B cell (primary cell): ENCODE measurements around the gene MET. TPM values are rescaled to one million over a fixed set of nuclear protein-coding genes. Genes with fewer than 3 reads are reported as not detected.
"Not testable (repeated sequence)": the region's sequence is repeated elsewhere in the genome, so short reads cannot be mapped to it uniquely, and the experiment has no call there.

Experiments
- ATAC-seq: fragments of 200-7000 bp; cut with Tn5 transposase; one replicate; pipeline ENCODE4 v1.10.0; 2021; ENCODE audit warnings: low read depth, mild to moderate bottlenecking, moderate number of reproducible peaks, moderate library complexity
- CTCF ChIA-PET: fragments of 350-600 bp; sonication (Branson Sonifier 250); formaldehyde crosslinking; loops from one replicate; lab custom pipeline; 2021; ENCODE audit warnings: antibody characterized with exemption, inconsistent platforms; lab: Charles Lee
- POLR2A ChIA-PET: fragments of 350-600 bp; sonication (Branson Sonifier 250); formaldehyde crosslinking; loops from one replicate; lab custom pipeline; 2021; ENCODE audit warnings: antibody characterized with exemption; lab: Charles Lee
- DNase-seq: peaks from one replicate; pipeline ENCODE4 v3.0.0; 2013
- H2AFZ ChIP-seq: 2 replicates; pipeline ENCODE4 v1.6.1; 2012; ENCODE audit warnings: mild to moderate bottlenecking, low read depth, low read length; ENCODE audit not compliant: insufficient read depth, poor library complexity, severe bottlenecking
- H3K27ac ChIP-seq, 2 donors: 1 replicate in 1 of 2; 2 replicates in 1 of 2; pipeline ENCODE4 v1.5.1; 2012 to 2013; ENCODE audit warnings: low read length in 2 of 2, mild to moderate bottlenecking in 2 of 2, moderate library complexity in 1 of 2
- H3K27me3 ChIP-seq, 4 experiments: fragments of 200-600 bp in 1 of 4; sonication (generic) in 1 of 4; replicated peaks in 1 of 4; 1 replicate in 2 of 4; 2 replicates in 2 of 4; pipeline versions ENCODE4 v1.6.1 to v1.7.0; 2013 to 2016; ENCODE audit warnings: low read length in 3 of 4, mild to moderate bottlenecking in 2 of 4, mixed read lengths in 1 of 4, moderate library complexity in 1 of 4; ENCODE audit not compliant: insufficient read depth in 4 of 4, control insufficient read depth in 3 of 4; ENCODE audit errors: control extremely low read depth in 1 of 4
- H3K36me3 ChIP-seq, 2 experiments: replicated peaks in 1 of 2; 1 replicate in 1 of 2; 2 replicates in 1 of 2; pipeline versions ENCODE4 v1.6.1 to v1.7.1; 2013; ENCODE audit warnings: low read length in 1 of 2; ENCODE audit not compliant: insufficient read depth in 2 of 2, control insufficient read depth in 1 of 2; ENCODE audit errors: control extremely low read depth in 1 of 2, extremely low read depth in 1 of 2
- H3K4me1 ChIP-seq, 2 donors: fragments of 200-600 bp in 1 of 2; sonication (generic) in 1 of 2; 1 replicate in 1 of 2; 2 replicates in 1 of 2; pipeline versions ENCODE4 v1.5.1 to v1.6.1; 2013 to 2017; ENCODE audit warnings: low read length in 2 of 2; ENCODE audit not compliant: control insufficient read depth in 2 of 2, insufficient read depth in 2 of 2
- H3K4me2 ChIP-seq: replicated peaks from 2 replicates; pipeline ENCODE3; 2012; ENCODE audit warnings: mild to moderate bottlenecking, low read depth, low read length; ENCODE audit not compliant: poor library complexity, severe bottlenecking
- H3K4me3 ChIP-seq, 5 experiments: fragments of 200-600 bp in 1 of 5; sonication (generic) in 1 of 5; 1 replicate in 3 of 5; 2 replicates in 2 of 5; pipeline versions ENCODE4 v1.5.1 to v1.7.0; 2011 to 2016; ENCODE audit warnings: low read length in 4 of 5, mild to moderate bottlenecking in 4 of 5, low read depth in 2 of 5, control low read depth in 1 of 5, moderate library complexity in 1 of 5; ENCODE audit not compliant: insufficient read depth in 1 of 5; ENCODE audit errors: control extremely low read depth in 1 of 5, extremely low read depth in 1 of 5
- H3K79me2 ChIP-seq: fragments of 200-600 bp; sonication (generic); one replicate; pipeline ENCODE4 v1.6.0; 2016; ENCODE audit warnings: low read length; ENCODE audit not compliant: control insufficient read depth, insufficient read depth
- H3K9ac ChIP-seq: fragments of 200-600 bp; sonication (generic); 2 replicates; pipeline ENCODE4 v1.6.1; 2017; ENCODE audit warnings: mild to moderate bottlenecking, low read length, moderate library complexity
- H3K9me3 ChIP-seq, 3 donors: one replicate each; pipeline versions ENCODE4 v1.6.1 to v1.7.1; 2013; ENCODE audit warnings: low read length in 2 of 3; ENCODE audit not compliant: control insufficient read depth in 2 of 3, insufficient read depth in 1 of 3; ENCODE audit errors: control extremely low read depth in 1 of 3
- H4K20me1 ChIP-seq: 2 replicates; pipeline ENCODE4 v1.6.0; 2012; ENCODE audit warnings: mild to moderate bottlenecking, low read length; ENCODE audit not compliant: insufficient read depth, control insufficient read depth, poor library complexity, severe bottlenecking
- H3K27ac Mint-ChIP-seq: one replicate; pipeline ENCODE4 v1.8.0; 2021; ENCODE audit warnings: mixed read lengths
- H3K27me3 Mint-ChIP-seq: one replicate; pipeline ENCODE4 v1.8.0; 2021; ENCODE audit warnings: mixed read lengths
- H3K4me1 Mint-ChIP-seq: one replicate; pipeline ENCODE4 v1.8.0; 2021; ENCODE audit warnings: mixed read lengths
- H3K4me3 Mint-ChIP-seq: one replicate; pipeline ENCODE4 v1.8.0; 2021; ENCODE audit warnings: mixed read lengths
- H3K9me3 Mint-ChIP-seq: one replicate; pipeline ENCODE4 v1.8.0; 2022; ENCODE audit warnings: mixed read lengths; ENCODE audit not compliant: insufficient read depth
- EZH2 ChIP-seq: IDR thresholded peaks from 2 replicates; pipeline ENCODE4 v1.6.1; 2012; ENCODE audit warnings: borderline replicate concordance, low read depth, mild to moderate bottlenecking, moderate library complexity, low read length; ENCODE audit not compliant: insufficient read depth, poor library complexity, severe bottlenecking
- WGBS: methylation state at CpG from one replicate; pipeline ENCODE4 v1.1.5; 2013; ENCODE audit warnings: missing lambda C conversion rate; ENCODE audit not compliant: insufficient coverage; 5-methylcytosine and 5-hydroxymethylcytosine counted together
- intact Hi-C: fragments of 100-400 bp; cut with micrococcal nuclease; formaldehyde crosslinking; loops from one replicate; pipeline ENCODE4 v1.10.0; 2022
- polyA plus RNA-seq: library from polyadenylated mRNA; depleted of rRNA; stranded (reverse); fragments of >200 nt; gene quantifications from 2 replicates; pipeline ENCODE4 v1.2.3, GENCODE V29; 2012
- total RNA-seq, 2 donors: library from RNA; stranded (reverse); fragments of 120-200 nt in 1 of 2; gene quantifications; 1 replicate in 1 of 2; 2 replicates in 1 of 2; pipeline versions ENCODE4 v1.2.3 to v1.2.4, GENCODE V29; 2013 to 2022
- TF ChIP-seq, protein P1 (sequence below): fragments of 200-600 bp; IDR thresholded peaks from one replicate; pipeline ENCODE4 v1.8.0; 2022; ENCODE audit warnings: antibody characterized with exemption, mild to moderate bottlenecking

MET gene
- total and polyA plus RNA-seq, 2 donors (not counting 1 experiment from before 2014, with no cell fraction given), result 0.03 to 0.59 TPM

DNA sequence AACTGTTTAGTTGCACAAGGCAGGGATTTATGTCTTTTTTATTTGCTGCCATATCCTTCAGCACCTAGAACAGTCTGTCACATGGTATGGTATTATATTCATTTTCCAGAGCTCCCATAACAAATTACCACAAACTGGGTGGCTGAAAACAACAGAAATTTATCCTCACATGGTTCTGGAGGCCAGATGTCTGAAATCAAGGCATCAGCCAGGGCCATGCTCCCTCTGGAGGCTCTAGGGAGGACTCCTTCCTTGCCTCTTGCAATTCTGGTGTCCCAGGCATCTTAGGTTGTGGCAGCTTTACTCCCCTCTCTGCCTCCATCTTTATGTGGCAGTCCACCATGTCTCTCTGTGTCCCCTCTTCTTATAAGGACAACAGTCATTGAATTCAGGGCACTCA is 43.1 kb downstream of the MET start:
- DNase-seq, result no peak
- no peaks in the 10 kb centered on the region for H3K79me2 ChIP-seq
- POLR2A ChIA-PET, result no interaction called here
- no peaks in the 10 kb centered on the region for H3K9me3 Mint-ChIP-seq
- CTCF ChIA-PET, result no interaction called here
- H4K20me1 ChIP-seq, result no peaks in the 10 kb centered on the region
- intact Hi-C loops, result no loop called here
- TF ChIP-seq, protein P1, sequence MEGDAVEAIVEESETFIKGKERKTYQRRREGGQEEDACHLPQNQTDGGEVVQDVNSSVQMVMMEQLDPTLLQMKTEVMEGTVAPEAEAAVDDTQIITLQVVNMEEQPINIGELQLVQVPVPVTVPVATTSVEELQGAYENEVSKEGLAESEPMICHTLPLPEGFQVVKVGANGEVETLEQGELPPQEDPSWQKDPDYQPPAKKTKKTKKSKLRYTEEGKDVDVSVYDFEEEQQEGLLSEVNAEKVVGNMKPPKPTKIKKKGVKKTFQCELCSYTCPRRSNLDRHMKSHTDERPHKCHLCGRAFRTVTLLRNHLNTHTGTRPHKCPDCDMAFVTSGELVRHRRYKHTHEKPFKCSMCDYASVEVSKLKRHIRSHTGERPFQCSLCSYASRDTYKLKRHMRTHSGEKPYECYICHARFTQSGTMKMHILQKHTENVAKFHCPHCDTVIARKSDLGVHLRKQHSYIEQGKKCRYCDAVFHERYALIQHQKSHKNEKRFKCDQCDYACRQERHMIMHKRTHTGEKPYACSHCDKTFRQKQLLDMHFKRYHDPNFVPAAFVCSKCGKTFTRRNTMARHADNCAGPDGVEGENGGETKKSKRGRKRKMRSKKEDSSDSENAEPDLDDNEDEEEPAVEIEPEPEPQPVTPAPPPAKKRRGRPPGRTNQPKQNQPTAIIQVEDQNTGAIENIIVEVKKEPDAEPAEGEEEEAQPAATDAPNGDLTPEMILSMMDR, result no peak
- TF ChIP-seq EZH2, result no peak
- H3K27me3 Mint-ChIP-seq, result peaks cover 31% of the 10 kb centered on the region
- H3K4me3 Mint-ChIP-seq, result no peak overlapping the region
- no peak overlapping the region for H3K27ac Mint-ChIP-seq
- H3K4me2 ChIP-seq, result no peak overlapping the region
- H3K9ac ChIP-seq, result no peak overlapping the region
- H3K4me1 Mint-ChIP-seq, result no peaks in the 10 kb centered on the region
- ATAC-seq, result no peak
- no peaks in the 10 kb centered on the region for H3K9me3 ChIP-seq
- no peak overlapping the region for H3K4me3 ChIP-seq
- no peaks in the 10 kb centered on the region for H3K4me1 ChIP-seq
- no peak overlapping the region for H2AFZ ChIP-seq
- no peak overlapping the region for H3K27ac ChIP-seq
- H3K36me3 ChIP-seq, result no peaks in the 10 kb centered on the region
- peaks cover 0 to 16% (median 7%) of the 10 kb centered on the region in 4 experiments for H3K27me3 ChIP-seq

DNA sequence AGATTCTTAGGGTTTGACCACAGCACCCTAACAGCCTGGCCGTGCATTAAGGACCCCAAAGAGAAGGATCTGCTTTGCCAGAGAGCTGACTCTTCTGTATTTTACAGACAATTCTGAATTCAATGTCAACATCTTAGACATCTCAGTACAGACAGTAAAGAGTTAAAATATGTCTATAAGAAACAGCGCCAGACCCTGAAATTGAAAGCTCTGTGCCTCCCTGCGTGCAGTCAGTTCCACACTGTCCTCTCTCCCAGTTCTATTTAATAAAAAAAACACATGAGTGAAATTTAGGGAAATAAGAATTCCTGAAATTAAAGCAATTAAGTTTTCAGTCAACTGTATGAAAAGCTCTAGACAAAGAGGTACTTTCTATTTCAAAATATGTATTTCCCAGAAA is 45.1 kb downstream of the MET start:
- no peak overlapping the region for H3K27ac ChIP-seq
- H3K9ac ChIP-seq, result no peak overlapping the region
- intact Hi-C loops, result no loop called here
- peaks cover 21% of the 10 kb centered on the region for H3K27me3 Mint-ChIP-seq
- ChIA-PET POLR2A (no interaction called here), CTCF (no interaction called here)
- H3K27me3 ChIP-seq, result peaks cover 0 to 9% (median 5%) of the 10 kb centered on the region in 4 experiments
- H3K36me3 ChIP-seq, result no peaks in the 10 kb centered on the region
- TF ChIP-seq EZH2, result no peak
- TF ChIP-seq, protein P1, result no peak
- H3K4me3 Mint-ChIP-seq, result no peak overlapping the region
- H3K9me3 Mint-ChIP-seq, result no peaks in the 10 kb centered on the region
- WGBS, result no CpG with 5 or more reads among the region's 3 CpGs
- no peaks in the 10 kb centered on the region for H3K79me2 ChIP-seq
- no peak overlapping the region for H3K4me3 ChIP-seq
- ATAC-seq (no peak), DNase-seq (no peak)
- no peaks in the 10 kb centered on the region for H3K9me3 ChIP-seq
- no peak overlapping the region for H3K27ac Mint-ChIP-seq
- H2AFZ ChIP-seq, result no peak overlapping the region
- H4K20me1 ChIP-seq, result no peaks in the 10 kb centered on the region
- no peaks in the 10 kb centered on the region for H3K4me1 Mint-ChIP-seq
- H3K4me2 ChIP-seq, result no peak overlapping the region
- H3K4me1 ChIP-seq, result no peaks in the 10 kb centered on the region

DNA sequence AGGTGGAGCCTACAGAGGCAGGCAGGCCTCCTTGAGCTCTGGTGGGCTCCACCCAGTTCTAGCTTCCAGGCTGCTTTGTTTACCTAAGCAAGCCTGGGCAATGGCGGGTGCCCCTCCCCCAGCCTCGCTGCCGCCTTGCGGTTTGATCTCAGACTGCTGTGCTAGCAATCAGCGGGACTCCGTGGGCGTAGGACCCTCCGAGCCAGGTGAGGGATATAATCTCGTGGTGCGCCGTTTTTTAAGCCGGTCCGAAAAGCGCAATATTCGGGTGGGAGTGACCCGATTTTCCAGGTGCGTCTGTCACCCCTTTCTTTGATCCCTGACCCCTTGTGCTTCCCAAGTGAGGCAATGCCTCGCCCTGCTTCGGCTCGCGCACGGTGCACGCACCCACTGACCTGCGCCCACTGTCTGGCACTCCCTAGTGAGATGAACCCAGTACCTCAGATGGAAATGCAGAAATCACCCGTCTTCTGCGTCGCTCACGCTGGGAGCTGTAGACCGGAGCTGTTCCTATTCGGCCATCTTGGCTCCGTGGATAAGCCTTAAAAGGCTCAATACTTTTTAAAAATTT is 52.0 kb downstream of the MET start:
- H3K4me1 ChIP-seq, POLR2A ChIA-PET, intact Hi-C loops, ATAC-seq, H3K27me3 ChIP-seq, H3K9ac ChIP-seq, H3K9me3 ChIP-seq, H3K9me3 Mint-ChIP-seq, H4K20me1 ChIP-seq, H3K4me3 Mint-ChIP-seq, H3K27ac Mint-ChIP-seq, H3K27ac ChIP-seq, CTCF ChIA-PET, H3K4me3 ChIP-seq, H3K36me3 ChIP-seq, H2AFZ ChIP-seq, H3K79me2 ChIP-seq, H3K4me2 ChIP-seq, H3K4me1 Mint-ChIP-seq, DNase-seq: not testable (repeated sequence)
- 100% methylated on average over 3 of the region's 31 CpGs for WGBS
- H3K27me3 Mint-ChIP-seq, result peaks cover 11% of the 10 kb centered on the region
